SKM-1 treated with dmso at 0.1 percent for 144 hours (cell line): ENCODE results near the gene GGTLC3.
"Not testable (repeated sequence)": the region's sequence is repeated elsewhere in the genome, so short reads cannot be mapped to it uniquely, and the experiment has no call there.

Experiments
- DNase-seq: peaks from one replicate; lab custom pipeline; 2025; ENCODE audit not compliant: unreplicated experiment; lab: John Stamatoyannopoulos, UW

The GGTLC3 gene

DNA sequence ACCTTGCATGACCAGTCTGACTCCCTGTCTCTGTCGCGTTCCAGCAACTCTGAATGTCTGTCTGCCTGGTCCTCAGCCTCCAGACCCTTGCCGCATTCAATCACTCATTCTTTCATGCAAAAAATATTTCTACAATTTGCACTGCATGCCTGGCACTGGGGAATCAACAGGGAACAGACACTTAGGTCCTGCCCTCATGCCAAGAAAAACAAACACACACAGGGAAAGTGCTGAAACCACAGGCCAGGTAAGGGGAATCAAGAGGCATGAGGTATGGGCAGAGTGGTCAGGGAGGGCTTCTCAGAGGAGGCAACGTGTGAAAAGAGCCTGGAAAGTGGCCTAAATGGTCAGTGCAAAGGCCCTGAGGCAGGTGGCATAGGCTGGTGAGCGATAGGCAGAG lies at the start of gene GGTLC3:
Gene GGTLC3 (minus strand): TSS at position 101 of the 400 bp plus-strand sequence. CDS start 264 bp downstream, outside the sequence.
- not testable (repeated sequence) for DNase-seq

DNA sequence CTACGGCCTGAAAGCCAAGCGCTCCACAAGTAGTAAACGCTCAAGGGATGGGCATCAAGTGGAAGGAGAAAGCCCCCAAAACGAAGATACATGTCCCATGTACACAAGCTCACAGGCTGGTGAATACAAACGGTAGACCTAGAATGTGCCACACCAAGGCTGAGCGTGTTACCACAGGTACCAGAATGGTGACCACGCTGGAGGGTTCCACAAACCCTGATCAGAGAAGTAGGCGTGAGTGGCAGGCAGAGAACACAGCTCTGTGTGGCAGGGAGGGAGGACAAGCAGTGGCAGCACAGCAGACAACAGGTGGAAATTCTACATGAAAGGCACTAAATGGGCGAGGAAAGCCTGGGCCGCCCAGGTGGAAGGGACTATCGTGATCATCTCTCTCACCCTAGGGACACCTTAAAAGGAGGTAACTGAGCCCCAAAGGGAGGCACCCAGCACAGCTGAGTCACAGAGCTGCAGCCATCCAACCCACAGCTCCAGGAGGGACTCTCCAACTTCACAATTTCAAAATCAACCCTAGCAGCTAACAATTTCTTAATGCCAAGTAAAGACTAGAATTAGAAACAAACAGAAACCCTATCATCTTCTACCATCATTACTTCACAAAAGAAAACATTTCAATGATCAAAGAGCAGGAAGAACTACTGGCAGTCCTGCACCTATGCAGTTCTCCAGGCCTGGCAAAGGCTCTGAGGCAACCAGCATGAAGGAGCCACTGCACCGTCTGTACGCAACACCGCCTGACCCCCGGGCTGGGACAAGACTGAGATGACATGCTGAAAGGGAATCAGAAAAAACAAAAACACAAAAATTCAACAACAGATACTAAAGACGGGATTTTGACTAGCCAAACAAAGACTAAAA lies 42.4 kb upstream of the GGTLC3 start:
- DNase-seq, result not testable (repeated sequence)

DNA sequence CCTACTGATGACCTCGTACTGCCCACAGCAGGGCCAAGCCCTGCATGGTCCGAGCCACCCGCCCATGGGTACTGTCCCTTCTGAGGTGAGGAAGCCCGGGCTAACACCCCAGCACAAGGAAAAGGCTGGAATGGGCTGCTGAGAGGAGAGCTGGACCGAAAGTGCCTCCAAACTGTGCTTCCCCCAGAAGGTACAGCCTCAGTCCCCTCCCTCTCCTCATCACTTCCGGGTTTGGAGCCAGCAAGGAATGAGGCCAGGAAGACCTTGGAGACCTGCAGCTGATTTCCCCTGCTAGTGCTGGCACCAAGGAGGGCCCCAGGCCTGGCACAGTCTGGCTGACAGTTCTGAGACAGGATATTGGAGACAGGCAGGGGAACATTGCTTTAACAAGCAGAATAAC lies 41.0 kb upstream of the GGTLC3 start:
- DNase-seq, result not testable (repeated sequence)

DNA sequence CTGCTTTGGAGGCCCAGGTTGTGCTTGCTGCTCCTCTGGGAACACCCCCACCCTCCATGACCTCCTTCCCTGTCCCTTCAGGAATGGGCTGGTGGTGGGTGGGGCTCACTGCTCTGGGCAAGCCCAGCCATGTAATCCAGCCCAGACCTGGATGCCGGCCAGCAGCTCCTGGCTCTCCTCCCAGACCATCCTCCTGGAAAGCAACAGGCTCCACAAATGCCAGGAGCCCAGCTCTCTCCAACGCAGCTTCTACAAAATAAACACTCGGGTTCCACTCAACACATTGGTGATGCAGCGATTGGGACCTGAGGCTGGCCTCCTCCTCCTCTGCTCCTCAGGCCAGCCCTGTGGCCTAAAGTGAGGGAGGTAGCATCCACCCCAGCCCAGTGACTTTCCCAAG lies 40.6 kb upstream of the GGTLC3 start:
- DNase-seq, result not testable (repeated sequence)

DNA sequence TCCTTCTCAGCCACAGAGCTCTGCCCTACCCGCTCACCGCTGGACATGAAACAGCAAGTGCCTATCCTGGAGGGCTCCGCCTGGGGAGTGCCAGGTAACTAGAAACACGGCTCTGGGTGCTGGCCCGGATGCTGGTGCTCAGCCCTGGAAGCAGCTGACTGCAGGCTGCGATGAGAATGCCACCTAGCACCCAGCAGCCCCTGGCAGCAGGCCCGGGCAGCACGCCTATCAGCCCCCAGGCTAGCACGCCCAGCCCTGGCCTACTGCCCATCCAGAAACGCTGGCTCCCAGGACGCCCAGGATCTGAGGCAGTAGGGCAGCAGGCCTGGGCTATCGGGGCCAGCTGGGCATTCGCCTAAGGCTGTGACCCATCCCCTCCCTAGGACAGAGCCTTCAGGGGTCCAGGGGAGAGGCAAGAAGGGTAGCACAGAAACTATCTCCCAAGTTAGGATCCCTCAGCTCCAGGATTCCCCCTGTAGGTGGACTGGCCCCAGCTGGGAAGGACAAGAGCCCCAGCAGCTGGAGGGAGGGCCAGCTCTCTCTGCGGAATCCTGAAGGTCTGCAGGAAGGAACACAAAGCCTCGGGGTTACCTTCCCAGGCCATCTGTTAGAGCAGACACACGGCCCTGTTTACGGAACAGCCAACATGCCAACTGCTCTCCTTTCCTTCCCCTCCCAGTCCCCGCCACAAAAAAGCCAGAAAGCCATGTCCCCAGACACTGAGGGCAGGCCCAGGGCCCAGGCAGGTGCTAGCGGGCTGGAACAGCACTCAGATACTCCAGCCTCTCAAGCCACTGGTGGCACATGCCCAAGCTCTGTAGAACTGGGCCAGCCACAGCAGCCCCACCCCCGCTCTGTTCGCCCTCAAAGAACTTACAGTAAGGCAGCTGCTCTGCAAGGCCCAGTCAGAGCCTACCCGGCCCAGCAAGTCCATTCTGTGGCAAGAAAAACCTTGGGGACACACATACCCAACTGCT lies 36.6 kb upstream of the GGTLC3 start:
- DNase-seq, result not testable (repeated sequence)

DNA sequence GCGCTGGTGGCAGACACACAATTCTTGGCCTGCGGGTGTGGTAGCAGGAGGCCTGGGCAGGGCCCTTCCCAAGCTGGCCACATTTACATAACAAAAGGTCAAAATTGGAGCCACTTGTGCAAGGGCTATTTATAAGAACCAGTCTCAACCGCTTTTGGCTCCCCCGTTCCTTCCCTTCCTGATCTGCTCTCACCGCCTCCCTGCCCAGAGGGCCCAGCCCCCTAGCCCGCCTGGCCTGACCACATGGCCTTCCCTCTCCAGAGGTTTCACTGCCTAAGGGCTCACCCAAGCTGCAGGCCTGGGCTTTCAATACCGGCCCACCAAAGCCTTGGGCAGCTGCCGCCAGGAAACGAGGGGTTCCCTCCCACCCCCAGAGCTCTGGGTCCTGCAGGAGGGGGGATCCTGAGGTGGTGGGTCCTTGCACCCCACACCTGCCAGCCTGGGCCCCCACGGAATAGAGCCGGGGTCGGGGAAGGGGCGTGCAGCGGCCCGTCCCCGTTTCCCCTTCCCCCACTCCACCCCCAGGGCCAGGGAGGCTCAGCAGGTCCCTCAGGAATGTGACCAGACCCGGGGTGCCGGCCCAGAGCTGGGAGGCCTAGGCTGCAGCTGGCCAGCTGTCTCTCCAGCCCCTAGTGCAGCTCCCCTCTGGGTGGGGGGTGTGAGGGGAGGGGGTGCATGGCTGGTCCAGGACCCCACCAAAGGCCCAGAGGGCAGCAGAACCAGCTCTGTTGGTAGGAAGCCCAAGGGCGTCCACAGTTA lies 35.1 kb upstream of the GGTLC3 start:
- DNase-seq, result not testable (repeated sequence)

DNA sequence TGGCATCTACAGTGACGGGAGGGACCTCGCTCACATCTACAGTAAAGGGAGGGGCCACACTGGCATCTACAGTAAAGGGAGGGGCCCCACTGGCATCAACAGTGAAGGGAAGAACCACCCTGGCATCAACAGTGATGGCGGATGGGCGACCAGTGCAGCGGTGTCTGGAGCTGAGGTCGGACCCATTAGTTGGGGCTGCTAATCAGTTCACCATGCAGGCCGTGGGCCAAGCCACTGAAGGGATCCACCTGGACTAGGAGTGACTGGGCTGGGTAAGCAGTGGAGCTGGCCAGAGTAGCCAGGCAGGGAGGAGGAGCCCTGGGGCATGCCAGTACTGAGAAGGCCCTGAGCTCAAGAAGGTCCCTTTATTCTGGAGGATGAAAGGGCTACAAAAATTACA lies 33.1 kb upstream of the GGTLC3 start:
- DNase-seq, result not testable (repeated sequence)

DNA sequence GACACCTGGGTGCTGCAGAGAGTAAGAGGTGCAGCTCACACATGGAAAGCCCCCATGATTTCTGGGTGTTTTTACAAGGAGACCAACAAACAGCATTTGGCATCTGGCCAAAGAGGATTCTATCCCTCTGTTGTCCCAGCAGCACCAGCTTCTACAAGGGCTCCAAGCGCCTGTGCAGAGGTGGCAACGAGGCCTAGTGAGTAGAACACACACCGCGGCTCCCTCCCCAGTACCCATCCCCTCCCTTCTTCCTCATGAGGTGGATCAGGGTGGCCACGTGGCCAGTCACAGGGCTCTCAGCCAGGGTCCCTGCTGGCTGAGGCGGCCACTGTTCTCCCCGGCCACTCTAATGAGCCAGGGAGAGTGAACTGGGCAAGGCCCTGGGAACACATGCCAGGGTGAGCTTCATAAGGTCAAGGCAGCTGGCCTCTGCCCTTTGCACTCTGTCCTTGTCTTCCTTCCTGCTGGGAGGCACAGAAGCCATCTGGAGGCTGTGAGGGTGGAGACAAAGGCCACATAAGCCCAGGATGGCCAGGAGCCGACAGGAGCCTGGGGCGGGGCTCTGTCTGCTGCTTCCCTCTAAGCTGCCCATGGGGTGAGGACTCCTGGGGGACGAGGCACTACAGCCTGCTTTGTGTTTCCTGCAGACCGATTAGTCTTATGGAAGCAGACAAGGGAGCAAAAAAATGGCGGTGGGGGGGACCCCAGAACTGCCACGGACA lies 31.7 kb upstream of the GGTLC3 start:
- not testable (repeated sequence) for DNase-seq

DNA sequence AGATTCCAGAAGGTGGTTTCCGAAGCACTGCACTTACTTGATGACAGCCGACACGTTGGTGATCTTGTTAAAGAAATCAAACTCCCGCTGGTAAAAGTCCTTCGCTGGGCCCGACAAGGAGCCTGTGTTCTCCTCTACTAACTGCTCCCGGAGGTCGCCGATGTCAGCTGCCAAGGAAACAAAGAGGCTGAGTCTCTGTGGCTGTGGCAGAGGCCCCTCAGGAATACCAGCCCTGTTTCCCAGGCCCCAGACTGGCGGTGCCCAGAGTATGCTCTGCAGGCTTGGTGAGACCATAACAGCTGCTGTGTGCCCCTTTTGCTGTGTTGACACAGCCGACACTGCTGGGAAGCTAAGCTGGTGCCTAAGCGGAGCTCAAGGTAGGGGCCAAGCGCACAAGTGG lies 26.7 kb upstream of the GGTLC3 start:
- DNase-seq, result not testable (repeated sequence)

DNA sequence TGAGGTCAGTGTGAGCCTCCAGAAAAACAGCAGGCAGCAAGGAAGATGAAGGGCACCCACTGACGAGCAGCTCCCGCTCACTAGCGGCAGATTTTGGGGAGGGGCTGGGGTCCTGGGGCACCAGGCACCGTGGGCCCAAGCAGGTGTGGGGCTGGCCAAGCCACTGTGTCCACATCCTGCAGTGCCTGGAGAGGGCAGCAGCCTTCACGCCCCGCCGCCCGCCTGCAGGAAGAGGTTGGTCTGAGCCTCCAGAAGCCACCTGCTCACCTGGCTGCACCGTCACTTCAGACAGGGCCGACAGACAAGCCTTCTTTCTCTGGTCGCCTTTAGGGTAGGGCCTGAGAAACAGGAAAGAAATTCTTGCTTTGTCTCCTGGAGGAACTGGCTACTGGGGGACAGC lies 25.4 kb upstream of the GGTLC3 start:
- DNase-seq, result not testable (repeated sequence)

DNA sequence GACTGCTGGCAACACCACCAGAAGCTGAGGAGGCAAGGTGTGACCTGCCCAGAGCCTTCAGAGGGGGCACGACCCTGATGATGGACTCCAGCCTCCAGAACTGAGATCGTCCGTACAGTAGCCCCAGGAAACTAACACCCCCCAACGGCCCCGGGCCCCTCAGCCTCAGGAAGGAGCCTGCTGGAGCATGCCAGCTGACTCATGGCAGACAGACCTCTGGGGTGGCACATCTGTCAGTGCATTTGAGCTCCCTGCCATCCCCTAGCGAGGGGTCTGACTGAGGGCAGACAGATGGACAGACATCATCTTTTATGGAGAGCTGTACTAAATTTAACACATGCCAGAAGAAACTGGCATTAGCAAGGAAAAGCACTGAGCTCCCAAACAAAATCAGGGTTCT lies 22.0 kb upstream of the GGTLC3 start:
- not testable (repeated sequence) for DNase-seq

DNA sequence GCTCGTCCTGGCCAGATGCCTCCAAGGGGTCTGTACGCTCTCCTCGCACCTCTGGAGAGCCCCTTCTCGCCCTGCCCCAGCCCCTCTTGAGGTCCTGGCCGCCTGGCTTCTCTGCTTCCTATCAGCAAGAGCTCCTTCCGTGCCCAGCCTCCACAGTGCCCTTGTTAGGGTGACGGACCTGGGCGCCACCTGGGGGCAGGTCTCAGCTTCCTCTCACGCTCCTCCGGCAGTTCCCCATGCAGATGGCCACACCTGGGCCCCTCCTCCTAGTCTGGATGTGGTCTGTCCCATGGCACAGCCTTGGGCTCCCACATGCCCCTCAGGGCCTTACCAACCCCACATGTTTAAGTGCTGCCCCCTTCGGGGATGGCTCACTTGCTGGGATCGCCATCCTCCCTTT lies 16.4 kb upstream of the GGTLC3 start:
- not testable (repeated sequence) for DNase-seq

DNA sequence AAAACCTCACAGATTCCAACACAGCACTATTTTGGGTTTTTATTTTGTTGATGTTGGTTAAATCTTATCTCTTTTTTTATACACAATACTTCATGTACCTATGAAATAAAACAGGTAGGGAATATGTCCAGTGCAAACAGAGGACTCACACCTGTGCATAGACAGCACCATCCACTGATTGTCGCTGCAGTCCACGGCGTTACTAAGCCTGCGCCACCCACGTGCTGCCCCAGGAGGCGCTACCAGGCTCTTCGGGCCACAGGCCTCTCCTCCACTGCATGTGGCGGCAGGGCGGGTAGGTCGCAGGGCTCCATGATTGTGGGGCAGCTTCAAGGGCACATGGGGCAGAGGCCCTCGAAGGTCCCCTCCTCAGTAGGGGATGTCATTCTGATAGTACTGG lies 15.7 kb upstream of the GGTLC3 start:
- not testable (repeated sequence) for DNase-seq

DNA sequence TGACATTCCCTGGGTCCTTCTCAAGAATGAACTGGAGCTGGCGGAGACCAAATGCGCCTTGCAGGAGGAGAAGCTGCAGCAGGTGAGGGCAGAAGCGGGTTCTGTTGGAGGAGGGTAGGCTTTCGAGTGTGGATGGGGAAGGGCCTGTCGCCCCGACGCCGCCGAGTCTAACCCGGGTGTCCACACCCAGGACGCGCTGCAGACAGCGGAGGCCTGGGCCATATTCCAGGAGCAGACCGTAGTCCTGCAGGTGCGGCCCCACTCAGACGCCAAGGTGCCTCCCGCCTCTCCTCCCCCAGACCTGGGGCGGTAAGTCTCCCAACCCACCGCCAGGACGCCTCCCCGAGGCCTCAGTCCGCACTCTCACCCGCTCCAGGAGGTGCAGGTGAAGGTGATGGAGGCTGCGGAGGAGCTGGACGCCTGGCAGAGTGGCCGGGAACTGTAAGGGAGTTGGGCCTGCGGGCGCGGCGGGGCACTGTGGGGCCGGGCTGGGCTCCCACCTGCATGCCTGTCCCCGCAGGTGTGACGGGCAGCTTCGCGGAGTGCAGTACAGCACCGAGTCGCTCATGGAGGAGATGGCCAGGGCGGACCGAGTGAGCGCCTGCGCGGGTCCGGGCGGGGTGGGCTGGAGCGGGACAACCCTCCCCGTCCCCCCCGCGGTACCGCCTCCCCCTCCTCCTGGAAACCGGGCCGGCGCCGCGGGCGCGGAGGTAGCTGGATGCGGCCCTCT lies 11.6 kb upstream of the GGTLC3 start:
- not testable (repeated sequence) for DNase-seq

DNA sequence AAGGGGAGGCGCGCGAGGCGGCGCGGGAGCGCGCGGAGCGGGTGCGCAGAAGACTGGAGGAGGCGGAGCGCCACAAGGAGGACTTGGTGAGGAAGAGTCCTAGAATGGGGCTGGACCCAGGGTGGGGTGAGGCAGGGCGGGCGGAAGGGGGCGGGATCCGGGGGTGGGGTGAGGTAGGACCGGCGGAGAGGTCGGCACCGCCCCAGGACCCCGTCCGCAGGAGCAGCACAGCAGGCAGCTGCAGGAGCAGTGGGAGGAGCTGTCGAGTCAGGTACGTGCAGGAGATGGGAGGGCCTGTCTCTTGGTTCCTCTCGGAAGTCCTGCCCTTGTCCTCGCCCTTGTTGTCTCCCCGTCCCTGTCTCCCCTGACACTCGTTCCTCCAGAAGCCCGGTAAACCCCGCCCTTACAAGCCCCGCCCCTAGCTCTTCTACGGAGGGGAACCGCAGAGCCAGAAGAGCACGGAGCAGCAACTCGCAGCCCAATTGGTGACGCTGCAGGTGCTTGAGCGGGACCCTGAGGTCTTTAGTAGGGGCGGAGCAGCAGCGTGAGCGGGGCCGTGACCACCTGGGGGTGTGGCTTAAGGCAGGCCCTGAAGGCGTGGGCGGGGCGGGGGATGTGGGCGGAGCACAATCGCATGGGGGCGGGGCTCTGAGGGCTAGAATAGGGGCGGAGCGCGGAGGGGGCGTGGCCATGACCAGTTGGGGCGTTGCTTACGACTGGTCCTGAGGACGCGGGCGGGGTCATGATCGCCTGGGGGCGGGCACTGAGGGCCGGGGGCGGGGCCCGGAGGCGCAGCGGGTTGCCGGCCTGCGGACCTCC lies 10.8 kb upstream of the GGTLC3 start:
- DNase-seq, result not testable (repeated sequence)

DNA sequence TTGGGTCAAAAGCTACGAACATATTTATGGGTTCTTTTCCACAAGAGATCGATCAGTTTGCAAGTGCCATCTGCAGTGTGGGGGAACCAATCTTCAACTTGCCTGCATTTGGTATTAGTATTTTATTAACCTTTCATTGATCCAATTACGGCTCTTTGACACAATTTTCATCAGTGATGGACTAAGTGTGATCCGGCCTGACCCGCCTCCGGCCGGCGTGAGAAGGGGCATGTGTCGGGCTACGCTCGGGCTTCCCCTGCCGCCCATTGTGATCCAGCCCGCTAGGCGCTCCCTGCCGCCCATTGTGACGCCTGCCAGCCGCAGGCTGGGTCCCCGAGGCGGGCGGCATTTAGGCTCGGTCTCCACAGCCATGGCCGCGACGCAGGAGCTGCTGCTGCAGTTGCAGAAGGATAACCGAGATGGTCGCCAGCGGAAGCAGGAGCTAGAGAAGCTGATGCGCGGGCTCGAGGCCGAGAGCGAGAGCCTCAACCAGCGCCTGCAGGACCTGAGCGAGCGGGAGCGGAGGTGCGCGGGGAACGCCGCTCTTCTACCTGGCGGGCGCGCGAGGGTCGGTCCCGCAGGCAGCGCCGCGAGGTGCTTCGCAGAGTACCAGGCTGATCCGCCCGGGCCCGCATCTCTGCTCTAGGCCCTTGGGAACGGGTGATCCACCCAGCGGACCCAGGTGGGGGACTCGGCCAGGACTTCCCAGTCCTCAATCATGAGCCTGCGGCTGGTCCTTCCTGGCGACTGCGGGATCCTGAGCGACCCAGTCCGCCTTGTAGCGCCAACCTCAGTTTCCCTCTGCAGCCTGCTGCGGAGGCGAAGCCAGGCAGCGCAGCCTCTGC lies 10.0 kb upstream of the GGTLC3 start, which contains the start of gene TMEM191B:
Gene TMEM191B (plus strand): TSS at position 51 of the 845 bp plus-strand sequence. CDS start 179 bp downstream, at position 230.
- not testable (repeated sequence) for DNase-seq

DNA sequence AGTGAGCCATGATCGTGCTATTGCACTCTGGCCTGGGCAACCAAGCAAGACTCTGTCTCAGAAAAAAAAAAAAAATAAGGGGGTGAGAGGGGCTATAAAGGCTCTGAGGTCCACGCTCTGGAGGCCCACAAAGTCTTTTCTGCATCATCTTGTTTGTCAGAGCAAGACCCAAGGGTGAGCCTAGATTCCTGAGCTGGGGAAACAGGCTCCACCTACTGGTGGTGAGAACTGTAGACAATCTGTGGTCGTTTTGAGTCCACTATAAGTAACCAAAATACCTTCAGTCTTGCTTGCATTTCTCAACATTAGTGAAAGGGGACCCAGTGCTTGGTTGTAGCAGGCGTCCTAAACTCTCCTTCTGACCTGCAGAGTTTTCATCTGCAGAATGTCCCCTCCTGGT lies 5.4 kb upstream of the GGTLC3 start:
- not testable (repeated sequence) for DNase-seq
